ENCODE results near the gene ADGRF5.

GRCh38 chr6:46949632-46950280, 28.0 kb upstream of the ADGRF5 start:
- TF ChIP-seq POLR2A (IDR thresholded peaks at IDR 0.05; ENCODE audit: low read length), result no peak
- TF ChIP-seq GATA1 (IDR thresholded peaks at IDR 0.05; ENCODE audit: low read depth, low read length), result no peak

Measured in erythroblast (primary cell).